SK-N-SH (cell line): Measurements from ENCODE around the gene ATP6V0A1. TPM values are rescaled to one million over a fixed set of nuclear protein-coding genes. Genes with fewer than 3 reads are reported as not detected.

Source experiments
- CTCF ChIA-PET: fragments of 300-600, 350-600 bp; formaldehyde crosslinking; extraction: SDS; loops from one replicate; lab custom pipeline; 2021; lab: Yijun Ruan, JAX
- POLR2A ChIA-PET: fragments of 350-600 bp; sonication (Branson Sonifier 250); formaldehyde crosslinking; extraction: SDS; loops from one replicate; lab custom pipeline; 2020; ENCODE audit warnings: antibody characterized with exemption, inconsistent platforms; lab: Yijun Ruan, JAX
- DNase-seq: peaks from one replicate; pipeline ENCODE4 v3.0.0; 2012
- H2AFZ ChIP-seq: fragments of 200-600 bp; sonication (generic); 2 replicates; pipeline ENCODE4 v1.8.1; 2016; ENCODE audit warnings: antibody characterized with exemption, mild to moderate bottlenecking, low read depth
- H3F3A ChIP-seq: fragments of 200-600 bp; sonication (generic); replicated peaks from 2 replicates; pipeline ENCODE3; 2016; ENCODE audit warnings: antibody characterized with exemption, mild to moderate bottlenecking; ENCODE audit not compliant: insufficient read depth
- H3K27ac ChIP-seq, 2 experiments: fragments of 200-500 bp in 1 of 2; fragments of 200-600 bp in 1 of 2; sonication (Bioruptor generic) in 1 of 2; sonication (generic), shearing (Covaris generic) in 1 of 2; 2 replicates each; pipeline versions ENCODE4 v1.5.1 to v1.6.1; 2014 to 2016; ENCODE audit warnings: low read depth in 2 of 2, inconsistent platforms in 1 of 2, low read length in 1 of 2, mild to moderate bottlenecking in 1 of 2, mixed read lengths in 1 of 2
- H3K27me3 ChIP-seq: fragments of 200-600 bp; sonication (generic), shearing (Covaris generic); 2 replicates; pipeline ENCODE4 v1.6.1; 2016; ENCODE audit warnings: mixed run types; ENCODE audit not compliant: insufficient read depth
- H3K36me3 ChIP-seq, 2 experiments: fragments of 200-500 bp in 1 of 2; fragments of 200-600 bp in 1 of 2; sonication (Bioruptor generic) in 1 of 2; sonication (generic) in 1 of 2; replicated peaks in 1 of 2; 2 replicates each; pipeline versions ENCODE3 to v1.5.1; 2014 to 2016; ENCODE audit warnings: low read length in 1 of 2, mild to moderate bottlenecking in 1 of 2; ENCODE audit not compliant: insufficient read depth in 2 of 2, control insufficient read depth in 1 of 2
- H3K4me1 ChIP-seq, 2 experiments: fragments of 200-500 bp in 1 of 2; fragments of 200-600 bp in 1 of 2; sonication (Bioruptor generic) in 1 of 2; sonication (generic), shearing (Covaris generic) in 1 of 2; 2 replicates each; pipeline versions ENCODE4 v1.5.1 to v1.6.1; 2014 to 2016; ENCODE audit warnings: low read depth in 1 of 2, low read length in 1 of 2, mixed run types in 1 of 2; ENCODE audit not compliant: insufficient read depth in 2 of 2, control insufficient read depth in 1 of 2
- H3K4me2 ChIP-seq: fragments of 200-600 bp; sonication (generic), shearing (Covaris generic); 2 replicates; pipeline ENCODE4 v1.6.1; 2017; ENCODE audit warnings: mixed run types
- H3K4me3 ChIP-seq, 2 experiments: fragments of 200-500 bp in 1 of 2; fragments of 200-600 bp in 1 of 2; sonication (Bioruptor generic) in 1 of 2; sonication (generic), shearing (Covaris generic) in 1 of 2; 2 replicates each; pipeline versions ENCODE4 v1.5.1 to v1.8.1; 2014 to 2016; ENCODE audit warnings: low read depth in 2 of 2, inconsistent platforms in 1 of 2, low read length in 1 of 2, mild to moderate bottlenecking in 1 of 2, mixed read lengths in 1 of 2, moderate library complexity in 1 of 2
- H3K79me2 ChIP-seq: fragments of 200-600 bp; sonication (generic); 2 replicates; pipeline ENCODE4 v1.8.1; 2017; ENCODE audit warnings: mild to moderate bottlenecking; ENCODE audit not compliant: insufficient read depth
- H3K9ac ChIP-seq: fragments of 200-600 bp; sonication (generic); 2 replicates; pipeline ENCODE4 v1.6.1; 2017; ENCODE audit warnings: mixed run types
- H3K9me2 ChIP-seq: fragments of 200-600 bp; sonication (generic); 2 replicates; pipeline ENCODE4 v1.6.1; 2017; ENCODE audit warnings: mixed run types
- H3K9me3 ChIP-seq: fragments of 200-600 bp; sonication (generic); 2 replicates; pipeline ENCODE4 v1.6.1; 2017; ENCODE audit warnings: mixed run types, mild to moderate bottlenecking, moderate library complexity
- H4K20me1 ChIP-seq: fragments of 200-600 bp; sonication (generic); 2 replicates; pipeline ENCODE4 v1.6.1; 2017; ENCODE audit warnings: mild to moderate bottlenecking, mixed run types; ENCODE audit not compliant: insufficient read depth
- CTCF ChIP-seq: fragments of 200-600 bp; sonication (generic); IDR thresholded peaks from 2 replicates; pipeline ENCODE4 v1.6.1; 2017; ENCODE audit warnings: antibody characterized with exemption, mild to moderate bottlenecking, moderate library complexity
- ELF1 ChIP-seq: IDR thresholded peaks from 2 replicates; pipeline ENCODE4 v1.4.0; 2012
- FOXJ3 ChIP-seq: sonication (generic); formaldehyde crosslinking; IDR thresholded peaks from 2 replicates; pipeline ENCODE4 v1.5.1; 2020; ENCODE audit warnings: mild to moderate bottlenecking, missing genetic modification reagents
- IRF3 ChIP-seq: fragments of 150-350 bp; IDR thresholded peaks from 2 replicates; pipeline ENCODE4 v1.6.1; 2016; ENCODE audit warnings: mild to moderate bottlenecking, low read depth, low read length
- JUND ChIP-seq: IDR thresholded peaks from 2 replicates; pipeline ENCODE4 v1.4.0; 2012
- RAD21 ChIP-seq: IDR thresholded peaks from 2 replicates; pipeline ENCODE4 v1.6.1; 2012; ENCODE audit warnings: mild to moderate bottlenecking, low read length
- RXRA ChIP-seq: IDR thresholded peaks from 2 replicates; pipeline ENCODE4 v1.4.0; 2012; ENCODE audit warnings: low read depth, mild to moderate bottlenecking, borderline replicate concordance
- TAF1 ChIP-seq: IDR thresholded peaks from 2 replicates; pipeline ENCODE4 v1.6.1; 2012; ENCODE audit warnings: low read depth, mild to moderate bottlenecking, low read length, moderate library complexity, borderline replicate concordance
- WGBS: methylation state at CpG from one replicate; pipeline ENCODE4 v1.1.6; 2017; ENCODE audit warnings: low lambda C conversion rate; 5-methylcytosine and 5-hydroxymethylcytosine counted together
- polyA plus RNA-seq, 3 experiments: library from polyadenylated mRNA; depleted of rRNA; stranded (reverse); fragments of >200 nt; gene quantifications; 2 replicates each; pipeline ENCODE4 v1.2.3, GENCODE V29; 2012
- TF ChIP-seq, protein P1 (sequence below): IDR thresholded peaks from 2 replicates; pipeline ENCODE4 v1.4.0; 2012; ENCODE audit warnings: low read depth, borderline replicate concordance
- TF ChIP-seq, protein P2 (sequence below): IDR thresholded peaks from 2 replicates; pipeline ENCODE4; 2012

ATP6V0A1 gene
- polyA plus RNA-seq, 1 of the 3 experiments (the other 2 are of a cell fraction) = 31.7 TPM

DNA sequence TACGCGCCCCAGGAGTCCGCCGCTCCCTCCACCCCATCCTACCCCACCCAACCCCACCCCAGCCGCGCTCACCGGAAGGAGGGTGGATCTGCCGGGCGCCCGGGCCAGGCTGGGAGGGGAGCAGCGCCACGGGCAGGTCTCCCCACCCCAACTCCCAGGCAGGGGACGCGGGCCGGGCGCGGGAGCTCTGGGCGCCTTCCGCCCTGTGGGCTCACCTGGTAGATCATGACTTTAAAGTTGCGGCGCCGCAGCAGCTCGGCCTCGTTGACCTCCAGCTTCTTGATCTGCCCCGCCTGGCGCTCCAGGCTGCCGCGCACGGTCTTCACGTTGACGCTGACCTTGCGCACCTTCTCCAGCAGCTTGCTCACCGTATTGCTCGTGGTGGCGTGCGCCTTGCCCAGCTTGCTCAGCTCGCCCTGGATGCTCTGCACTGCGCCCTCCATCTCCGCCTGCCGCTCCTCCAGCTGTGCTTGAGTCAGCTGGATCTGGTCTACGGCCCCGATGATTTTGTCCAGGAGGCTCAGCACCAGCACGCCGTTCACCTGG, 36.2 kb upstream of the ATP6V0A1 start:
- TF ChIP-seq, protein P1, sequence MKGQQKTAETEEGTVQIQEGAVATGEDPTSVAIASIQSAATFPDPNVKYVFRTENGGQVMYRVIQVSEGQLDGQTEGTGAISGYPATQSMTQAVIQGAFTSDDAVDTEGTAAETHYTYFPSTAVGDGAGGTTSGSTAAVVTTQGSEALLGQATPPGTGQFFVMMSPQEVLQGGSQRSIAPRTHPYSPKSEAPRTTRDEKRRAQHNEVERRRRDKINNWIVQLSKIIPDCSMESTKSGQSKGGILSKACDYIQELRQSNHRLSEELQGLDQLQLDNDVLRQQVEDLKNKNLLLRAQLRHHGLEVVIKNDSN = no peak
- TF ChIP-seq IRF3 = no peak
- no peak for TF ChIP-seq FOXJ3 (CRISPR knock-in tag)
- TF ChIP-seq RAD21 = no peak
- TF ChIP-seq, protein P2, sequence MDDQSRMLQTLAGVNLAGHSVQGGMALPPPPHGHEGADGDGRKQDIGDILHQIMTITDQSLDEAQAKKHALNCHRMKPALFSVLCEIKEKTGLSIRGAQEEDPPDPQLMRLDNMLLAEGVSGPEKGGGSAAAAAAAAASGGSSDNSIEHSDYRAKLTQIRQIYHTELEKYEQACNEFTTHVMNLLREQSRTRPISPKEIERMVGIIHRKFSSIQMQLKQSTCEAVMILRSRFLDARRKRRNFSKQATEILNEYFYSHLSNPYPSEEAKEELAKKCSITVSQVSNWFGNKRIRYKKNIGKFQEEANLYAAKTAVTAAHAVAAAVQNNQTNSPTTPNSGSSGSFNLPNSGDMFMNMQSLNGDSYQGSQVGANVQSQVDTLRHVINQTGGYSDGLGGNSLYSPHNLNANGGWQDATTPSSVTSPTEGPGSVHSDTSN = no peak
- TF ChIP-seq ELF1 = no peak
- TF ChIP-seq RXRA = no peak
- no peak for TF ChIP-seq CTCF
- TF ChIP-seq JUND = no peak
- TF ChIP-seq TAF1 = no peak
- TF ChIP-seq, all 33 proteins: peak for 0
- Histone ChIP-seq H3K9me3 (no peaks in the 10 kb centered on the region), H3K36me3 (peaks cover 0 to 29% of the 10 kb centered on the region in 2 experiments), H3K9me2 (no peaks in the 10 kb centered on the region), H3F3A (peaks cover 44% of the 10 kb centered on the region), H3K9ac (peak overlapping the region; percentile 100), H4K20me1 (peaks cover 47% of the 10 kb centered on the region), H3K27me3 (no peaks in the 10 kb centered on the region), H2AFZ (no peak overlapping the region), H3K27ac (peak overlapping the region; percentile 67 to 94), H3K4me3 (peak overlapping the region; percentile 66 to 100), H3K4me1 (peaks cover 4 to 10% of the 10 kb centered on the region in 2 experiments; a peak in 3 of 4 replicates), H3K4me2 (peak overlapping the region; percentile 100), H3K79me2 (peaks cover 66% of the 10 kb centered on the region)
- CTCF ChIA-PET = interaction anchor here (0.6 to 3.1 kb wide), 12 partner anchors 9 to 110 kb away, joined by 3 to 15 read pairs (median 4); no protein-coding TSS in a partner anchor
- 2% methylated on average over 34 of the region's 44 CpGs for WGBS
- POLR2A ChIA-PET = no interaction called here
- DNase-seq = peak; percentile 64
